ENCODE measurements around the gene SLC22A12. TPM values are rescaled to one million over a fixed set of nuclear protein-coding genes. Genes with fewer than 3 reads are reported as not detected.
A peak's percentile ranks its signal among the peaks of the same experiment; 100 is the strongest.

SLC22A12 gene
- total and polyA plus RNA-seq, 12 donors, result not detected

- DNase-seq, result no peak
- WGBS, 2 donors, result 46 to 51% methylated on average over 7 of the region's 7 CpGs
- peak in 3 of 8 donors; percentile 28 to 62 (median 47) for ATAC-seq
Measured at GRCh38 chr11:64580412-64580811, 10.6 kb upstream of the SLC22A12 start.

GRCh38 chr11:64581057-64581523 is 9.9 kb upstream of the SLC22A12 start:
- intact Hi-C loops (cut with DNase I), result no loop called here
- ATAC-seq (no peak), DNase-seq (no peak)
- Histone ChIP-seq H3K36me3 (no peaks in the 10 kb centered on the region), H3K27me3 (peaks cover 0 to 4% (median 0%) of the 10 kb centered on the region in 7 donors), H3K4me3 (no peak overlapping the region), H3K27ac (no peak overlapping the region), H3K9me3 (no peaks in the 10 kb centered on the region), H3K4me1 (peaks cover 0 to 3% (median 0%) of the 10 kb centered on the region in 9 donors)
- TF ChIP-seq, protein P1, sequence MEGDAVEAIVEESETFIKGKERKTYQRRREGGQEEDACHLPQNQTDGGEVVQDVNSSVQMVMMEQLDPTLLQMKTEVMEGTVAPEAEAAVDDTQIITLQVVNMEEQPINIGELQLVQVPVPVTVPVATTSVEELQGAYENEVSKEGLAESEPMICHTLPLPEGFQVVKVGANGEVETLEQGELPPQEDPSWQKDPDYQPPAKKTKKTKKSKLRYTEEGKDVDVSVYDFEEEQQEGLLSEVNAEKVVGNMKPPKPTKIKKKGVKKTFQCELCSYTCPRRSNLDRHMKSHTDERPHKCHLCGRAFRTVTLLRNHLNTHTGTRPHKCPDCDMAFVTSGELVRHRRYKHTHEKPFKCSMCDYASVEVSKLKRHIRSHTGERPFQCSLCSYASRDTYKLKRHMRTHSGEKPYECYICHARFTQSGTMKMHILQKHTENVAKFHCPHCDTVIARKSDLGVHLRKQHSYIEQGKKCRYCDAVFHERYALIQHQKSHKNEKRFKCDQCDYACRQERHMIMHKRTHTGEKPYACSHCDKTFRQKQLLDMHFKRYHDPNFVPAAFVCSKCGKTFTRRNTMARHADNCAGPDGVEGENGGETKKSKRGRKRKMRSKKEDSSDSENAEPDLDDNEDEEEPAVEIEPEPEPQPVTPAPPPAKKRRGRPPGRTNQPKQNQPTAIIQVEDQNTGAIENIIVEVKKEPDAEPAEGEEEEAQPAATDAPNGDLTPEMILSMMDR (IDR thresholded peaks at IDR 0.05), result no peak
- 89 to 91% methylated on average over 17 of the region's 17 CpGs for WGBS, 2 donors

More at GRCh38 chr11:64580412-64580811, 10.6 kb upstream of the SLC22A12 start:
- Histone ChIP-seq H3K27me3 (peaks cover 0 to 4% (median 0%) of the 10 kb centered on the region in 7 donors), H3K9me3 (no peaks in the 10 kb centered on the region), H3K27ac (no peak overlapping the region), H3K36me3 (no peaks in the 10 kb centered on the region), H3K4me3 (no peak overlapping the region), H3K4me1 (peaks cover 0 to 3% (median 0%) of the 10 kb centered on the region in 9 donors)
- intact Hi-C loops (cut with DNase I), result no loop called here
- TF ChIP-seq, protein P1 (IDR thresholded peaks at IDR 0.05), result no peak

- Histone ChIP-seq H3K36me3 (no peaks in the 10 kb centered on the region), H3K27me3 (no peaks in the 10 kb centered on the region), H3K4me3 (no peak overlapping the region), H3K27ac (no peak overlapping the region), H3K9me3 (peaks cover 0 to 9% (median 0%) of the 10 kb centered on the region in 11 donors), H3K4me1 (peaks cover 0 to 3% (median 0%) of the 10 kb centered on the region in 9 donors)
- intact Hi-C loops (cut with DNase I), result no loop called here
- DNase-seq (no peak), ATAC-seq (peak in 1 of 8 donors; percentile 20)
- WGBS, 2 donors, result 90 to 91% methylated on average over 15 of the region's 15 CpGs
- TF ChIP-seq, protein P1 (IDR thresholded peaks at IDR 0.05), result no peak
Measured at GRCh38 chr11:64582885-64583284, 8.1 kb upstream of the SLC22A12 start.

DNA sequence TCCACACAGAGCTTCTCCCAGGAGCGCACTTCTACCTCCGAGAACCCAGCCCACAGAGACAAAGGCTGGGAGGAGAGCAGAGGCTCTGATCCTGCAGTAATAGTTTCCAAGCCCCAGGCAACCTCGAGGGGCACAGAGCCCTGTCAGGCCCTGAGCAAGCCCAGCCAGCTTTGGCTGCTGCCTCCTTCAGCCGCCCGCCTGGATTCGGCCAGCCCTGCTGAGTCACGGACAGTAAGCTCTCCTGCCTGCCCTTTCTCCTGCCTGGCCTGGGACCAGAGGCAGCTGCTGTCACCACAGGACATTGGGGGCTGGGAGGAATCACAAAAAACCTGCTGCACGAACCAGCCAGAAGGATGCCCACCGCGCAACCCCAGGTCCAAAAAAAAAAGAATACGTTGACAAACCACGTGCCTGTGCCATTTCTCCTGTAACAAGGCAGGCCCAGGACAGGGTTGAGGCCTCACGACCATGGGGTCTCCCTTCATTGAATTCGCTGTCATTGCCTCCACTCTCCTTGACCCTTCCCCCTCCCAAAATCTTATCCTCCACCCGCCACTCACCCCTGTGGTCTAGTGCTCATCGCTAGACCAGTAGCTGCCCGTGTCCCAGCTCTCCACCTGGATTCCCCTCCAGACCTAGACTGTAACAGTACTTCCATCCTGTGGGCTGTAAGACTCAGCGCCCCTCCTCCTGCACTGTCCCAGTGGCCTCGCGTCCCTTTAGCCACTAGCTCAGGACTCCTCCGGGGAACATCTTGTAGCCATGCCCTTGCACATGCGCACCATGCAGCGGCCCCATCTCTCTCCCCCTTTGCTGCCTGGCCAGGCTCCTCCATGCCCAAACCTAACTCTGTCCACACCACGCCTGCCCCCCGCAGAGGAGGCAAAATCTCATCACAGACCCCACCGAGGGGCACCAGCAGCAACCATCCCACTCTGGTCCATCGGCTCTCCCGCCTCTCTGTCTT is 7.4 kb upstream of the SLC22A12 start:
- peaks cover 0 to 16% (median 3%) of the 10 kb centered on the region in 11 donors for H3K9me3 ChIP-seq
- 77 to 81% methylated on average over 28 of the region's 28 CpGs for WGBS, 2 donors
- H3K27ac ChIP-seq, result no peak overlapping the region
- H3K36me3 ChIP-seq, result no peaks in the 10 kb centered on the region
- no peak overlapping the region for H3K4me3 ChIP-seq
- no peaks in the 10 kb centered on the region for H3K27me3 ChIP-seq
- peak in 1 of 2 donors; percentile 31 for DNase-seq
- TF ChIP-seq, protein P1 (IDR thresholded peaks at IDR 0.05), result no peak
- H3K4me1 ChIP-seq, result peaks cover 0 to 3% (median 0%) of the 10 kb centered on the region in 9 donors
- intact Hi-C loops (cut with DNase I), result no loop called here
- ATAC-seq, result peak in 2 of 8 donors; percentile 51 to 84

All from heart right ventricle (tissue), 16 donors.